Testis (tissue), 2 donors: ENCODE data around the gene RGS7.
"Not testable (repeated sequence)": the region's sequence is repeated elsewhere in the genome, so short reads cannot be mapped to it uniquely, and the experiment has no call there.

ENCODE experiments used
- CTCF ChIP-seq, 3 experiments: fragments of 450-650 bp in 2 of 3; fragments of 200-600 bp in 1 of 3; sonication (generic) in 1 of 3; IDR thresholded peaks; one replicate each; pipeline ENCODE4 v1.5.1; 2016 to 2019; ENCODE audit warnings: antibody characterized with exemption in 3 of 3, mild to moderate bottlenecking in 2 of 3, moderate library complexity in 1 of 3
- POLR2A ChIP-seq: fragments of 450-650 bp; IDR thresholded peaks from one replicate; pipeline ENCODE4 v1.6.1; 2017; ENCODE audit warnings: antibody characterized with exemption, mild to moderate bottlenecking, moderate library complexity

- TF ChIP-seq CTCF (IDR thresholded peaks at IDR 0.05); POLR2A: not testable (repeated sequence)
Measured at GRCh38 chr1:241302024-241302423, 55.0 kb downstream of the RGS7 start.
